CD4-positive, alpha-beta T cell treated with Interferon gamma for 1 hour (primary cell): ENCODE data around the gene GJC2.

Source experiments
- DNase-seq: peaks from one replicate; pipeline ENCODE4 v3.0.0-alpha.2; 2020

Gene GJC2

DNA sequence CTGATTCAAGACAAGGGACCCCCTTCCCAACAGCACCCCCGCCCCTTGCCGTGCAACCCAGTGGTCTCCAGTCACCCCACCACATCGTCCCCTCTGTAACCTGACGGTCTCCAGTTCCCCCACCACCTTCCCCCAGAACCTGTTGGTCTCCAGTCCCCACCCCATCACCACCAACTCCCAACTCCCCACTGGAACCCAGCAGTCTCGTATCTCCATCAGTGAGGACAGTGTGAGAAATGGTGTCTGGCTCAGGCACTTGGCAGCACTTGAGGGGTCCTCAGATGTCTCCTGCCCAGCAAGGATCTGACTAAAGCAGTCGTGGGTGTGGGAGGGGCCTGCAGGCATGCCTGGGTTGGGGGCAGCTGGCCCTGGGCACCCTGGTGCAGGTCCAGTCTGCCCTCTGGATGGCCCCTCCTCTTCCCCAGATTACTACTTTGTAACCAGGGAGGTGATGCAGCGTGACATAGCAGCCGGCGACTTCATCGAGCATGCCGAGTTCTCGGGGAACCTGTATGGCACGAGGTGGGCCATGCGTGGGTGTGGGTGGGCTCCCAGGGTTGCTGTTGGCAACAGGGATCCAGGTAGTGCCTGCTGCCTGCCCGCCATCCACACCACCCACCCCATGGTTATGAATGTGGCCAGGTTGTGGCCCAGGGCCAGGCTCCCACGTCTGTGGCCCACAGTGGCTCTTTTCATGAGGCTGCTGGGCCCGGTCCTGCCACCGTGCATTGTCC, 3.1 kb upstream of the GJC2 start:
- no peak for DNase-seq

DNA sequence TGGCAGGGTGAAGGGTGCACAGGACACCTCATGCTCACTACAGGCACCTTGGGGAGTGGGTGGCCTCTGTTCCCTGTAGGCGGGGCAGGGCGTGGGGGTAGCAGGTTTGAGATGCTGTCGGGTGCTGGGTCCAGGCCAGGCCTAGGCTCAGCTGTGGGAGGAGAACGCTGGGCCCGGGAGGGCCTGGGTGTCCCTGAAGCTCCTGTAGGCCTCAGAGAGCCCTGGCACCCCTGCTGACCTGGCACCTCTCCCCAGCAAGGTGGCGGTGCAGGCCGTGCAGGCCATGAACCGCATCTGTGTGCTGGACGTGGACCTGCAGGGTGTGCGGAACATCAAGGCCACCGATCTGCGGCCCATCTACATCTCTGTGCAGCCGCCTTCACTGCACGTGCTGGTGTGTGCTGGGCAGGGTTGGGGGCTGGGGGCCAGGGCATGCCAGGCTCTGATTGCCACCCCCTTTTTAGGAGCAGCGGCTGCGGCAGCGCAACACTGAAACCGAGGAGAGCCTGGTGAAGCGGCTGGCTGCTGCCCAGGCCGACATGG, 2.5 kb upstream of the GJC2 start:
- DNase-seq = no peak

- no peak for DNase-seq
Measured at GRCh38 chr1:228147768-228148167, 2.0 kb upstream of the GJC2 start.

DNA sequence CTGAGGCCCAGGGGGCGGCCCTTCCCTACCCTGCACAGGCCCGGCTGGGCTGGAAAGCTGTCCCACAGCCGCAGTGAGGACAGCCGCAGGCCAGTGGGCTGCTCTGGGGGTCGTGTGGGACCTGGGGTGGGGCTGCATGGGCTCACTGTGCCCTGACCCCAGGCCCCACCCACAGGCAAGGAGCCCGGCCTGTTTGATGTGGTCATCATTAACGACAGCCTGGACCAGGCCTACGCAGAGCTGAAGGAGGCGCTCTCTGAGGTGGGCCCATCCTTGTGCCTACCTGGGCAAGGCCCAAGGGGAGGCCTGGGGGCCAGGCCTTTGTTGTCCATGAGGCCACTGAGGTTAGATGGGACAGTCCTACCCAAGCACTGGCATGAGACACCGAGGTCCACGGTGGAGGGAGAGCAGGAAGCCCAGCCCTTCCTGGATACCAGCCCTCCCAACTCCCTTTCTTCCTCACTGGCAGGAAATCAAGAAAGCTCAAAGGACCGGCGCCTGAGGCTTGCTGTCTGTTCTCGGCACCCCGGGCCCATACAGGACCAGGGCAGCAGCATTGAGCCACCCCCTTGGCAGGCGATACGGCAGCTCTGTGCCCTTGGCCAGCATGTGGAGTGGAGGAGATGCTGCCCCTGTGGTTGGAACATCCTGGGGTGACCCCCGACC, 1.4 kb upstream of the GJC2 start:
- no peak for DNase-seq

- DNase-seq = no peak
Measured at GRCh38 chr1:228148935-228149405, 760 bp upstream of the GJC2 start.

GRCh38 chr1:228150120-228150460, 360 bp downstream of the GJC2 start:
- no peak for DNase-seq

GRCh38 chr1:228150461-228151179, 890 bp downstream of the GJC2 start:
- no peak for DNase-seq

- no peak for DNase-seq
Measured at GRCh38 chr1:228151180-228151925, 1.6 kb downstream of the GJC2 start.

- DNase-seq = no peak
Measured at GRCh38 chr1:228152097-228152917, 2.6 kb downstream of the GJC2 start.

DNA sequence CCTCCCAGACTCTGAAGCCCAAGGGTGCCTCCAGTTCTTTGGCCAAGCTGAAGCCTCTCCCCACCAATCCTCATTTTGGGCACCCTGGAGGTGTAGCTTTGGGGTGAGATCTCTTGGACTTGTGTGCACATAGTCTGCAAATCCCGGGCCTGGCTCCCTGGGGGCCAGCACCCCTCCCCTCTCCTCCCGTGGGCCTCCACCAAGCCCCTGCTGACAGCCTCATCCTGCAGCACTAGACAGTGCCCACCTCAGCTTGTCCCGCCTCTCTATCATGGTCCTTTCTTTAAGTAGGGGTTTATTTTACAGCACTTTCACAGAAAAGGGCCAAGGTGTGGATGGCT, 3.2 kb downstream of the GJC2 start:
- DNase-seq = no peak

DNA sequence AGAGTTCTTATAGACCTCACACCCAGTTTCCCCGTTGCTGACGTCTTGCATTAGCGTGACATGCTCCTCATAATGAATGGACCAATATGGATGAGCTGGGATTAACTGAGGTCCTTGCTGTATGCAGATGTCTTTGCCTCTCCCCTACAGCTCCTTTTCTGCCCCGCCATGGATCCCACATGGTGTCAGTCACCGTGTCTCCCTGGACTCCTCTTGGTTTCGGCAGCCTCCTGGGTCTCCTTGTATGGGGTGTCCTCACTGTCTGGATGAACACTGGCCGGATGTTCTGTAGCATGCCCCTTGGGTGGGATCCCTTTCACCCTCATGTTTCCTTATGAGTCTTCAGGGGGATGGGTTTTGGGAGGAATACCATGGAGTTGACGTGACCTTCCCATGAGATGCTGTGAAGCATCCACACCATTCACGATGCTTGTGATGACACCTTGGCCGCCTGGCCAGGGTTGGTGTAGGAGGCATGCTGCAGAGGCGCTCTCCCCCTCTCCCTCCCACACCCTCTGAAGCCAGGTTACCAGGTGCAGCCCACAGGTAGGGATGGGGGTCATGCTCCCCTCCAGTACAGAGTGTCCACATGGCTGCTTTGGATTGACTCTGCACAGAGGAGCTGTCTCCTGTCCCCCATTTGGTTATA, 4.4 kb downstream of the GJC2 start:
- DNase-seq = no peak

DNA sequence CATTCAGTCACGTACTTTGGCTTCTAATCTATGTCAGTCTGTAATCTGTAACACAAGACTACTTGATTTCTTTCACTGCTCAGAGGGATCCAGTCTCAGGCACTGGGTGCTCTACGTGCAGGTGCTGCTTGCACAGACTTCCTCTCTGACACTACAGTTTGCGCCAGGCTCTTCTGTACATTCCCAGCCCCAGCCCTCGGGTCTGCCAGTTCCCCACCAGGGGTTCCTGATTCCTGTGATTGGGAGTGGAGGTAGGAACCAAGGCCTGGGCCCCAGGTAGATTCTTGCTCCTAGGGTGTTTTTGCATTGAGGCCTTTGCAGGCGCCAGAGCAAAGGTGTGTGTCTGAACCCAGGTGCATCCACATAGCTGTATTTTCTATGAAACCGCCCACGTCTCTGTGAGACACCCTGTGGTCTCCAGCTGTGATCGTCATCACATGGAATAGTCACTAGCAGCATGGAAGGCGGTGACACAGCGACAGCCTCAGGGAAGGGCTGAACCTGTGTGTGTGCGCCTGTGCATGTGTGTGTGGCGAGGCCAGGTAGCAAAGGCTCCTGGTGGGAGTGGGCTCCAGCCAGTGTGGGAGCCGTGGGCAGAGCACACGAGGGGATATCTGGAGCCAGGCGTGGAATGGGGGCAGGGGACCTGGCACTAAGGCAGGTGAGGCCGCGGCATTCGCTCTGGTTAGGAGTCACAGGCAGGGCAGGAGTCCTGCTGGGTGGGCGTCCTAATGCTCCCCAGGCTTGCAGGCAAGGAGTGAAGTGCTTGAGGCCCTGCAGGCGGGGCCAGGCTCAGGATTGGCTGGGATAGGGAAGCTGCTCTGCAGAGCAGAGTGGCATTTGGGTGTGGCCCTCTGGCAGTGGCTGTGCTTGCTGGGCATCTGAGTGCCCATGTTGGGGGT, 5.2 kb downstream of the GJC2 start:
- no peak for DNase-seq

GRCh38 chr1:228155596-228156514, 6.1 kb downstream of the GJC2 start:
- DNase-seq = no peak

DNA sequence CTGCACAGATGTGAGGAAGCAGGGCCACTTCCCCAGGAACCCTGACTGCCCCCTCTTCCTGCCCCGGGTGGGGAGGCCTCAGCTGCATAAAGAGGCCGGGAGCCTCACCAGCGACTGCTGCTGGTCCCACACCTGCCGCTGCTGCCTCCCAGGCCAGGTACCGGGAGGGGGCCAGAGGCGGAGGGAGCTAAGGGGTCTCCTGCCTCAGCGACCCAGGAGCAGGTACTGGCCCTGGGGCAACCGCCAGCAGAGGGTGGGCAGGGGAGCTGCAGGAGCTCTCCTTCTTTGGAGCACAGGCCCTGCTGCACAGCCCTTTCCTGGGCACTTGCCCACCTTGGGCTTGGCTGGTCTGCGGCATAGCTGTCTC, 6.8 kb downstream of the GJC2 start:
- DNase-seq = no peak

- DNase-seq = peak; percentile 25
Measured at GRCh38 chr1:228156941-228157728, 7.4 kb downstream of the GJC2 start.

DNA sequence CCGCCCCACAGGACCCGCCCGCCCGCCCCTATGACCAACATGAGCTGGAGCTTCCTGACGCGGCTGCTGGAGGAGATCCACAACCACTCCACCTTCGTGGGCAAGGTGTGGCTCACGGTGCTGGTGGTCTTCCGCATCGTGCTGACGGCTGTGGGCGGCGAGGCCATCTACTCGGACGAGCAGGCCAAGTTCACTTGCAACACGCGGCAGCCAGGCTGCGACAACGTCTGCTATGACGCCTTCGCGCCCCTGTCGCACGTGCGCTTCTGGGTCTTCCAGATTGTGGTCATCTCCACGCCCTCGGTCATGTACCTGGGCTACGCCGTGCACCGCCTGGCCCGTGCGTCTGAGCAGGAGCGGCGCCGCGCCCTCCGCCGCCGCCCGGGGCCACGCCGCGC, 8.0 kb downstream of the GJC2 start:
- DNase-seq = no peak

- DNase-seq = no peak
Measured at GRCh38 chr1:228158151-228159007, 8.6 kb downstream of the GJC2 start.
